Body of pancreas (tissue), 4 donors: ENCODE results near the gene E4F1. TPM values are rescaled to one million over a fixed set of nuclear protein-coding genes. Genes with fewer than 3 reads are reported as not detected.

Source experiments
- ATAC-seq: fragments of 150-250 bp; one replicate; pipeline ENCODE4 v1.9.1; 2016
- DNase-seq, 4 donors: peaks; one replicate each; pipeline ENCODE4 v3.0.0-alpha.2; 2019
- H3K27ac ChIP-seq, 4 donors: fragments of 200-600 bp; sonication (generic); 1 replicate in 3 of 4; 2 replicates in 1 of 4; pipeline versions ENCODE4 v1.5.1 to v1.6.1; 2016 to 2019; ENCODE audit warnings: mild to moderate bottlenecking in 1 of 4, mixed read lengths in 1 of 4, moderate library complexity in 1 of 4
- H3K27me3 ChIP-seq, 2 donors: fragments of 200-600 bp; sonication (generic); one replicate each; pipeline ENCODE4 v1.6.0; 2016; ENCODE audit warnings: mild to moderate bottlenecking in 1 of 2
- H3K36me3 ChIP-seq, 2 donors: fragments of 200-600 bp; sonication (generic); replicated peaks in 1 of 2; 2 replicates each; pipeline ENCODE4 v1.5.1; 2016; ENCODE audit warnings: low read depth in 2 of 2; ENCODE audit not compliant: insufficient read depth in 1 of 2
- H3K4me1 ChIP-seq: fragments of 200-600 bp; sonication (generic); one replicate; pipeline ENCODE4 v1.6.0; 2016
- H3K4me3 ChIP-seq, 2 donors: fragments of 200-600 bp; sonication (generic); 1 replicate in 1 of 2; 2 replicates in 1 of 2; pipeline ENCODE4 v1.5.1; 2016 to 2019
- H3K9me3 ChIP-seq, 3 donors: fragments of 200-600 bp; sonication (generic); 1 replicate in 2 of 3; 2 replicates in 1 of 3; pipeline ENCODE4 v1.5.1; 2016
- CTCF ChIP-seq, 7 experiments: fragments of 450-650 bp in 4 of 7; fragments of 200-600 bp in 3 of 7; sonication (generic) in 3 of 7; IDR thresholded peaks; one replicate each; pipeline ENCODE4 v1.5.1; 2016 to 2019; ENCODE audit warnings: antibody characterized with exemption in 7 of 7
- POLR2A ChIP-seq, 3 donors: fragments of 450-650 bp; IDR thresholded peaks; one replicate each; pipeline ENCODE4 v1.6.1; 2016; ENCODE audit warnings: antibody characterized with exemption in 3 of 3, mild to moderate bottlenecking in 2 of 3
- WGBS, 2 donors: methylation state at CpG; one replicate each; pipeline ENCODE4 v1.1.5; 2017; 5-methylcytosine and 5-hydroxymethylcytosine counted together
- intact Hi-C: fragments of 100-400 bp; cut with DNase I; formaldehyde crosslinking; loops from one replicate; pipeline ENCODE4 v1.15.1; 2023
- total RNA-seq, 2 donors: library from RNA; depleted of rRNA; stranded (reverse); fragments of >200 nt; gene quantifications; one replicate each; pipeline ENCODE4 v1.1.0, GENCODE V29; 2016

Gene E4F1
- total RNA-seq, 2 donors from 2014 or later = 22.3 to 48.1 TPM

DNA sequence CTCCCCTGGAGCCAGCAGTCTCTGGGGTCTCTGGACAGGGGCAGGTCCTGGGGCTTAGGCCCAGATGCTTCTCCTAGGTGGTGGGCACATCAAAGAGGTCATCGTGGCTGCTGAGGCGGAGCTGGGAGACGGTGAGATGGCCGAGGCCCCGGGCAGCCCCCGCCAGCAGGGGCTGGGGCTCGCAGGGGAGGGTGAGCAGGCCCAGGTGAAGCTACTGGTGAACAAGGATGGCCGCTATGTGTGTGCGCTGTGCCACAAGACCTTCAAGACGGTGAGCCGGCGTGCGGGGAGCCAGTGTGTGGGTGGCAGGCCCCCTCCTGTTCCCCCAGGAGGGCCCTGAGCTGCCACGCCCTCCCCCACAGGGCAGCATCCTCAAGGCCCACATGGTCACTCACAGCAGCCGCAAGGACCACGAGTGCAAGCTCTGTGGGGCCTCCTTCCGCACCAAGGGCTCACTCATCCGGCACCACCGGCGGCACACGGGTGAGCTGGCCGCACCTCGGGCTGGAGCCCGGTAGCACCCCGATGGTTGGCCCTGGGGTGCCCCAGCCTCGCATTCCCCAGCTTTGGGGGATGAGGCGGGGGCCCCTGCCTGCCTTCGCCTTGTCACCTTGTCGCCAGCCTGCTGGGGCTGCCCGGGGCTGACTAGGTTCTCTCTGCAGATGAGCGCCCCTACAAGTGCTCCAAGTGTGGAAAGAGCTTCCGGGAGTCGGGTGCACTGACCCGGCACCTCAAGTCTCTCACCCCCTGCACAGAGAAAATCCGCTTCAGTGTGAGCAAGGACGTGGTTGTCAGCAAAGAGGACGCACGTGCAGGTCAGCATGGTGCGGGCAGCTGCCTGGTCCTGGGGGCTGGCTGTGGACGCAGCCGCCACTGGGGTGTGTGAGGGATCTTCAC lies 9.0 kb downstream of the E4F1 start:
- intact Hi-C loops = no loop called here
- peaks cover 16% of the 10 kb centered on the region for H3K4me1 ChIP-seq

DNA sequence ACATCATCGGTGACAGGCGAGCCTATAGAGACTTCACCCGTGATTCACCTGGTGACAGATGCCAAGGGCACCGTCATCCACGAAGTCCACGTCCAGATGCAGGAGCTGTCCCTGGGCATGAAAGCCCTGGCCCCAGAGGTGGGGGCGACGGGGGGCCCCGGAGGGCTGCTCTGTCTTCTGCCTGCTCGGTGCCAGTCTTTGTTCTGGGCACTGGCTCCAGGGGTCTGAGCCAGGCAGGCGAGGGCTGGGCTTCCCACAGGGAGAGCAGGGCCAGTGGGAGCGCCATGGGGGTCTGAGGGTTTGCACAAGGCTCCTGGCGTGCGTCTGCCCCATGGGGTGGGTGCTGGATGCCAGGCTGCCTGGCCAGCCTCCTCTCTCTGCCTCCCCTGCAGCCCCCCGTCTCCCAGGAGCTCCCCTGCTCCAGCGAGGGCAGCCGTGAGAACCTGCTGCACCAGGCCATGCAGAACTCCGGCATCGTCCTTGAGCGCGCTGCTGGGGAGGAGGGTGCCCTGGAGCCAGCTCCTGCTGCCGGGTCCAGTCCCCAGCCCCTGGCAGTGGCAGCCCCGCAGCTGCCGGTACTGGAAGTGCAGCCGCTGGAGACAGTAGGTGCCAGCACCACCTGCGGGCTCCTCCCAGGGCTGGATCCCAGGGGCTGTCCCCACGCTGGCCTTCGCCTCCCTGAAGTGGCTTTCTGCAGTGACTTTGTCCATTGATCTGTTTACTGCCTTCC lies 9.8 kb downstream of the E4F1 start:
- H3K4me1 ChIP-seq = peaks cover 23% of the 10 kb centered on the region
- H3K9me3 ChIP-seq = no peaks in the 10 kb centered on the region
- peaks cover 0 to 5% of the 10 kb centered on the region in 2 donors for H3K27me3 ChIP-seq
- peaks cover 17 to 32% of the 10 kb centered on the region in 2 donors for H3K36me3 ChIP-seq
- H3K4me3 ChIP-seq = no peak overlapping the region
- WGBS, 2 donors = 92% methylated on average over 23 of the region's 28 CpGs; no CpG with 5 or more reads in 1 of the 2 donors
- H3K27ac ChIP-seq = no peak overlapping the region
- intact Hi-C loops = no loop called here
- TF ChIP-seq CTCF (IDR thresholded peaks at IDR 0.05) (no peak), POLR2A (IDR thresholded peaks at IDR 0.05) (no peak)
- DNase-seq = no peak
- ATAC-seq = no peak

More for the DNA sequence above, 9.0 kb downstream of the E4F1 start:
- Histone ChIP-seq H3K9me3 (no peaks in the 10 kb centered on the region), H3K4me3 (no peak overlapping the region), H3K36me3 (peaks cover 17 to 32% of the 10 kb centered on the region in 2 donors), H3K27ac (no peak overlapping the region), H3K27me3 (peaks cover 0 to 5% of the 10 kb centered on the region in 2 donors)
- DNase-seq (no peak), ATAC-seq (no peak)
- no peak for TF ChIP-seq POLR2A (IDR thresholded peaks at IDR 0.05)
- no peak for TF ChIP-seq CTCF (IDR thresholded peaks at IDR 0.05)
- WGBS, 2 donors = 84 to 87% methylated on average over 12 to 38 of the region's 41 CpGs

GRCh38 chr16:2233872-2234812 lies 10.8 kb downstream of the E4F1 start:
- 87 to 99% methylated on average over 14 to 30 of the region's 51 CpGs for WGBS, 2 donors
- intact Hi-C loops = no loop called here
- Histone ChIP-seq H3K4me3 (no peak overlapping the region), H3K27ac (no peak overlapping the region), H3K4me1 (peaks cover 23% of the 10 kb centered on the region), H3K9me3 (no peaks in the 10 kb centered on the region), H3K27me3 (peaks cover 0 to 5% of the 10 kb centered on the region in 2 donors), H3K36me3 (peaks cover 13 to 30% of the 10 kb centered on the region in 2 donors)
- DNase-seq (no peak), ATAC-seq (no peak)
- TF ChIP-seq CTCF (IDR thresholded peaks at IDR 0.05) (no peak), POLR2A (IDR thresholded peaks at IDR 0.05) (no peak)

- peaks cover 23% of the 10 kb centered on the region for H3K4me1 ChIP-seq
- intact Hi-C loops = no loop called here
- no peak for DNase-seq
- ATAC-seq = no peak
- no peak overlapping the region for H3K27ac ChIP-seq
- no peak overlapping the region for H3K4me3 ChIP-seq
- H3K27me3 ChIP-seq = peaks cover 0 to 5% of the 10 kb centered on the region in 2 donors
- H3K9me3 ChIP-seq = no peaks in the 10 kb centered on the region
- WGBS, 2 donors = 91% methylated on average over 18 of the region's 18 CpGs; no CpG with 5 or more reads in 1 of the 2 donors
- TF ChIP-seq POLR2A (IDR thresholded peaks at IDR 0.05) (no peak), CTCF (IDR thresholded peaks at IDR 0.05) (no peak)
- H3K36me3 ChIP-seq = peaks cover 8 to 26% of the 10 kb centered on the region in 2 donors
These were observed 11.4 kb downstream of the E4F1 start for GRCh38 chr16:2234813-2235170.
